Activated CD4-positive, alpha-beta T cell treated with anti-CD3 and anti-CD28 coated beads, Interleukin-10, Interleukin-2, amounts not matched to agents 100 ng/mL and 50 ng/mL, durations not matched to agents 16 hours and 8 hours (primary cell): ENCODE measurements around the gene ZNF723.
"Not testable (repeated sequence)": the region's sequence is repeated elsewhere in the genome, so short reads cannot be mapped to it uniquely, and the experiment has no call there.

Experiments used
- DNase-seq: peaks from one replicate; pipeline ENCODE4 v3.0.0-alpha.2; 2020

The ZNF723 gene

GRCh38 chr19:22832031-22832762 lies at the start of gene ZNF723:
TSS of gene ZNF723 (plus strand) at chr19:22832291. CDS start at chr19:22832380, 89 bp downstream.
- DNase-seq, result no peak

- no peak for DNase-seq
Observed at GRCh38 chr19:22783651-22784410, 48.3 kb upstream of the ZNF723 start, which contains the start of gene ZNF99. TSS of gene ZNF99 (minus strand) at chr19:22784151. CDS start at chr19:22784016, 135 bp downstream.

- DNase-seq, result not testable (repeated sequence)
Observed at GRCh38 chr19:22792863-22793262, 39.2 kb upstream of the ZNF723 start.

- no peak for DNase-seq
Observed at GRCh38 chr19:22797040-22797439, 35.1 kb upstream of the ZNF723 start.

- DNase-seq, result no peak
Observed at GRCh38 chr19:22806418-22806817, 25.7 kb upstream of the ZNF723 start.

- DNase-seq, result no peak
Observed at GRCh38 chr19:22807061-22807835, 24.8 kb upstream of the ZNF723 start.

- DNase-seq, result no peak
Observed at GRCh38 chr19:22814124-22814523, 18.0 kb upstream of the ZNF723 start.

GRCh38 chr19:22831211-22831610 lies 880 bp upstream of the ZNF723 start:
- no peak for DNase-seq

- DNase-seq, result not testable (repeated sequence)
Observed at GRCh38 chr19:22857713-22858320, 25.7 kb downstream of the ZNF723 start.

GRCh38 chr19:22882797-22883196 lies 50.7 kb downstream of the ZNF723 start:
- peak; percentile 24 for DNase-seq

GRCh38 chr19:22893855-22894270 lies 61.8 kb downstream of the ZNF723 start:
- DNase-seq, result no peak

- no peak for DNase-seq
Observed at GRCh38 chr19:22901431-22902130, 69.5 kb downstream of the ZNF723 start.
